GM18909 (cell line): ENCODE measurements around the gene OTOL1.

Experiments used
- ATAC-seq: cut with Tn5 transposase; IDR thresholded peaks from one replicate; pipeline ENCODE4 v1.9.1; 2021; ENCODE audit warnings: mild to moderate bottlenecking; ENCODE audit not compliant: unreplicated experiment, poor library complexity

Gene OTOL1

GRCh38 chr3:161496508-161496907, at the start of gene OTOL1:
TSS of gene OTOL1 (plus strand) at chr3:161496808. CDS start at chr3:161496808, 0 bp downstream.
- ATAC-seq = no peak

- no peak for ATAC-seq
Observed at GRCh38 chr3:161449785-161450184, 46.8 kb upstream of the OTOL1 start.

- no peak for ATAC-seq
Observed at GRCh38 chr3:161452179-161452578, 44.4 kb upstream of the OTOL1 start.

- no peak for ATAC-seq
Observed at GRCh38 chr3:161454615-161455014, 42.0 kb upstream of the OTOL1 start.

- no peak for ATAC-seq
Observed at GRCh38 chr3:161455962-161456361, 40.6 kb upstream of the OTOL1 start.

- no peak for ATAC-seq
Observed at GRCh38 chr3:161462138-161462537, 34.5 kb upstream of the OTOL1 start.

- no peak for ATAC-seq
Observed at GRCh38 chr3:161471211-161471610, 25.4 kb upstream of the OTOL1 start.

GRCh38 chr3:161474139-161474538, 22.5 kb upstream of the OTOL1 start:
- no peak for ATAC-seq

- no peak for ATAC-seq
Observed at GRCh38 chr3:161474741-161475140, 21.9 kb upstream of the OTOL1 start.

GRCh38 chr3:161475206-161475605, 21.4 kb upstream of the OTOL1 start:
- no peak for ATAC-seq

GRCh38 chr3:161475905-161476304, 20.7 kb upstream of the OTOL1 start:
- no peak for ATAC-seq

- ATAC-seq = no peak
Observed at GRCh38 chr3:161484226-161484625, 12.4 kb upstream of the OTOL1 start.

GRCh38 chr3:161488284-161488683, 8.3 kb upstream of the OTOL1 start:
- peak; percentile 68 for ATAC-seq

- peak; percentile 97 for ATAC-seq
Observed at GRCh38 chr3:161489395-161489794, 7.2 kb upstream of the OTOL1 start.

- peak; percentile 53 for ATAC-seq
Observed at GRCh38 chr3:161490845-161491244, 5.8 kb upstream of the OTOL1 start.

GRCh38 chr3:161498259-161498921, 1.8 kb downstream of the OTOL1 start:
- ATAC-seq = no peak

- no peak for ATAC-seq
Observed at GRCh38 chr3:161500068-161500796, 3.6 kb downstream of the OTOL1 start.

GRCh38 chr3:161503271-161503670, 6.7 kb downstream of the OTOL1 start:
- no peak for ATAC-seq

- ATAC-seq = peak; percentile 85
Observed at GRCh38 chr3:161508852-161509477, 12.4 kb downstream of the OTOL1 start.

GRCh38 chr3:161510510-161511260, 14.1 kb downstream of the OTOL1 start:
- no peak for ATAC-seq

GRCh38 chr3:161523916-161524315, 27.3 kb downstream of the OTOL1 start:
- no peak for ATAC-seq
